HL-60/S4 treated with retinoic acid at 250 ng/mL for 4 days and 3 days (cell line): ENCODE data around the gene SOX3.

Experiments
- in situ Hi-C: fragments of 300-500 bp; cut with MboI; formaldehyde crosslinking; loops from 2 replicates; pipeline ENCODE4 v1.7.0; 2022; ENCODE audit warnings: low sequenced_read_pairs

Gene SOX3

DNA sequence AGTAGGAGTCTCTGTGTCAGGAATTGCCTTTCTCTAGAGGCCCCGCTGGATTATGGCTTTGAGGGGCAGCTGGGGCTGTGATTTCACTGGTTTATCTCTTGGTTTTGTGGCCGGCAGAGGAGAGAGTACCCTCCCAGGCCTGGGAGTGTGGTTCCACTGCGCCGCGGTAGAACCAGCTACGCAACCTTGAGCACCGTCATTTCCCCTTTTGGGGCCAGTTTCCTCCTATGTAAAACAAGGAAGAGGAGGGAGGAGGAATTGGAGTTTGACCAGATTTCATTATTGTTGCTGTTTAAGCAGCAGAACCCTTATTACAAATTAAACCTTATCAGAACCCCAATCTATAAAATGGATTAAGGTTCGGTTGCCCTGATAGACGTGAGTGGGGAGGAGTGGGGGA, 4.4 kb downstream of the SOX3 start:
- in situ Hi-C loops, result no loop called here

GRCh38 chrX:140495739-140496138, 9.1 kb downstream of the SOX3 start:
- in situ Hi-C loops, result no loop called here

GRCh38 chrX:140492066-140492994, 12.5 kb downstream of the SOX3 start:
- in situ Hi-C loops, result no loop called here

DNA sequence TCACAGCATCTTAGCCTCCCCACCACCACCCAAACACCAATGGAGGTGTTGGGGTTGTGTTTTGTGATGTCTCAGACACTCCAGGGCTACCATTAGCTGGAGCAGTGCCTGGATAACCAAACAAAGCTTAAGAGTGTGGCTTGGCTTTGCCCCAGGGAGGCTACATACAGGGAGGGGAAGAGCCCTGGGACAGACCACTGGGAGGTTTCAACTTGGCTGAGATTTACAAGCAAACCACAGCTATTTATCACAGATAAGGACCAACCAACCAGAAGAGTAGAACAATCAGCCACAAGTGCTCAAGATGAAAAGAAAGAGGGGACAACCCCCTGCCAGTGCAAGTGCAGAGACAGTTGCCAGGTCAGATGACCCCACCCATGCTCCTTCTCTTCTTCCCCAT, 24.1 kb downstream of the SOX3 start:
- in situ Hi-C loops, result no loop called here

- in situ Hi-C loops, result no loop called here
Measured at GRCh38 chrX:140477987-140478386, 26.9 kb downstream of the SOX3 start.

DNA sequence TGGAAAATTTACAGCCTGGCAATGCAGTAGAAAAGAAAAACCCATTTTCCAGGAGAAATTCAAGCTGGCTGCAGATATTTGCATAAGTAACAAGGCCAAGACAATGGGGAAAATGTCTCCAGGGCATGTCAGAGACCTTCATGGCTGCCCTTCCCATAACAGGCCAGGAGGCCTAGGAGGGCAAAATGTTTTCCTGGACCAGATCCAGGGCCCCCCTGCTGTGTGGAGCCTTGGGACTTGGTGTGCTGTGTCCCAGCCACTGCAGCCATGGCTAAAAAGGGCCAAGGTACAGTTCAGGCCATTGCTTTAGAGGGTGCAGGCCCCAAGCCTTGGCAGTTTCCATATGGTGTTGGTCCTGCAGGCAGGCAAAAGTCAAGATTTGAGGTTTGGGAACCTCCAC, 29.8 kb downstream of the SOX3 start:
- in situ Hi-C loops, result no loop called here

DNA sequence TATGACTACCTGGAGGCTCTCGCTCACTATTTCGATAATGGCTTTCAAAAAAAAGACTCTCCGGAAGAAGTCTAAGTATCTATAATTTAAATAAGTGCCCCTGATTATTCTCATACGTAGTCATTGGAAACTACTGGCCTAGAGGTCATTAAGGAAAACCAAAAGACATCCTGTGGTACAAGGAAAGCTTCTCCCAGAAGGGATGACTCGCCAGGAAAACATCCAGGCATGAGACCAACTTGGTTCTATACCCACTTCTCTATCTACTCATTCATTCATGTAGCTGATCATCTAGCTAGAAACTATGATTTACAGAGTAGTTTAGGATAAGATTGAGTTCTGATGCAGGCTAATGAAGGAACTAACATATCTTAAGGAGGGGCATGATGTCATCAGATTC, 37.7 kb downstream of the SOX3 start:
- in situ Hi-C loops, result no loop called here
